ENCODE data around the gene RAB3IL1. TPM values are rescaled to one million over a fixed set of nuclear protein-coding genes. Genes with fewer than 3 reads are reported as not detected.
A peak's percentile ranks its signal among the peaks of the same experiment; 100 is the strongest.

Gene RAB3IL1
- total RNA-seq, 2 donors from 2014 or later: 5.4 to 11.5 TPM

DNA sequence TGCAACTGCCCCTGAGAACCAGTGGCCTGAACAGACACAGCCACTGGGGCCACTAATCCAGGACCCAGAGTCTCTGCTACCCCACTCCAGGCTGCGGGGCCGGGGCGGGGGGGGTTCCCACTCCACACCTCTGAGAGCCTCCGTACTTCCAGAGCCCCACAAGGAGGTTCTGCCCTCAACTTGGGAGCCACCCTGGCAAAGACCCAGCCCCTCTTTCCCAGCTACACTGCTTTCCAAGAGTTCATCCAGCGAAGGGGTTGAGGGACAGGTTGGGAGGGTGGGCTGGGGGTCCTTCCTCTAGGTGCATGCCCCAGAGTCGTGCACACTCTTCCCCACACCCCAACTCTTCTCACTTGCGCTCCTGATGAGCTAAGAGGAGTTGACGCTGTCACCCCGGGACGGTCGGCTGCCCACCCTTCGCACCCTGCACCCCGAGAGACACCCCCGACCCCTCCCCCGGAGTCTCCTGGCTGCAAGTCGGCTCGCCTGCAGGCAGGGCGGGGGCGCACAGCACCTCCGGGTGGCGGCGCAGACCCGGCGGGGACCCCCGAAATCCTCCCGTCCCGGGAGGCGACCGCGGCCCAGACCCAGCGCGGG lies 531 bp downstream of the RAB3IL1 start:
- Histone ChIP-seq H3K4me3 (no peak overlapping the region), H3K4me1 (peaks cover 7% of the 10 kb centered on the region), H3K36me3 (replicated peaks in 1 of 2; ENCODE audit: insufficient read depth in 1 of 2, low read depth in 2 of 2) (no peaks in the 10 kb centered on the region), H3K27ac (peak overlapping the region in 2 of 4 donors; percentile 21 to 34), H3K9me3 (no peaks in the 10 kb centered on the region), H3K27me3 (no peaks in the 10 kb centered on the region)
- DNase-seq: no peak
- intact Hi-C loops (cut with DNase I): no loop called here
- WGBS, 2 donors: 0 to 9% methylated on average over 1 to 29 of the region's 32 CpGs
- no peak for ATAC-seq
- TF ChIP-seq POLR2A (IDR thresholded peaks at IDR 0.05): no peak
- TF ChIP-seq, protein P1, sequence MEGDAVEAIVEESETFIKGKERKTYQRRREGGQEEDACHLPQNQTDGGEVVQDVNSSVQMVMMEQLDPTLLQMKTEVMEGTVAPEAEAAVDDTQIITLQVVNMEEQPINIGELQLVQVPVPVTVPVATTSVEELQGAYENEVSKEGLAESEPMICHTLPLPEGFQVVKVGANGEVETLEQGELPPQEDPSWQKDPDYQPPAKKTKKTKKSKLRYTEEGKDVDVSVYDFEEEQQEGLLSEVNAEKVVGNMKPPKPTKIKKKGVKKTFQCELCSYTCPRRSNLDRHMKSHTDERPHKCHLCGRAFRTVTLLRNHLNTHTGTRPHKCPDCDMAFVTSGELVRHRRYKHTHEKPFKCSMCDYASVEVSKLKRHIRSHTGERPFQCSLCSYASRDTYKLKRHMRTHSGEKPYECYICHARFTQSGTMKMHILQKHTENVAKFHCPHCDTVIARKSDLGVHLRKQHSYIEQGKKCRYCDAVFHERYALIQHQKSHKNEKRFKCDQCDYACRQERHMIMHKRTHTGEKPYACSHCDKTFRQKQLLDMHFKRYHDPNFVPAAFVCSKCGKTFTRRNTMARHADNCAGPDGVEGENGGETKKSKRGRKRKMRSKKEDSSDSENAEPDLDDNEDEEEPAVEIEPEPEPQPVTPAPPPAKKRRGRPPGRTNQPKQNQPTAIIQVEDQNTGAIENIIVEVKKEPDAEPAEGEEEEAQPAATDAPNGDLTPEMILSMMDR (IDR thresholded peaks at IDR 0.05): no peak

DNA sequence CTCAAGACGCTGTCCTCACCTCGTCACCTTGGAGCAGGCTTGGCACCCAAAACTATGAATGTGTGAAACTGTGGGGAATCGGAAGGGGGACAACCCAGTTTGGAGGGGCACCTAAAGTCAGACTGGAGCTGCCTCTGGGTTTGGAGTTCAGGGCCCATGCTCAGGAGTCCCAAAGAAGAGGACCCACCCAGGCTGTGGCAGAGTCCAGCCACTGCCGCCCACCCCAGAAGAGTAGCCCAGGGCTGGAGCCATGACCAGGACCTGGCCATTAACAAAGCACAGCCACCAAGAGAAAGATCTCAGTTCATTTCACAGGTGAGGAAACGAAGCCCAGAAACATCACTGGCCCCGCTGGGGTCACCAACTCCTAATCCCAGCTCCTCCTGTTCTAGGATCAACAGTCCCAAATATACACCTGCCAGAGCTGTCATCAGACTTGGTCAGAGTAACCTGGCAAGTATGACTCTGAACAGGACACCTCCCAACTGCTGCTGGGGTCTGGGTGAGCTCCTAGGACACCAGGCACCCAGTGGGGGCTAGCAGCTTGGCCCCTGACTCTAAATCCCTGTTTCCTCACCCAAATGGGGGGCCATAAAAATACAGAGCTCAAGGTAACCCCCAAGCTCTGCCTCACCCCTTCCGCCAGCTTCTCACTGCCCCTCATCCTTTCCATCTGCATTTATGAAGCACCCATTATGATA lies 2.7 kb downstream of the RAB3IL1 start:
- TF ChIP-seq, protein P1 (IDR thresholded peaks at IDR 0.05): no peak
- TF ChIP-seq POLR2A (IDR thresholded peaks at IDR 0.05): no peak
- Histone ChIP-seq H3K27me3 (no peaks in the 10 kb centered on the region), H3K9me3 (no peaks in the 10 kb centered on the region), H3K36me3 (replicated peaks in 1 of 2; ENCODE audit: insufficient read depth in 1 of 2, low read depth in 2 of 2) (no peaks in the 10 kb centered on the region), H3K27ac (no peak overlapping the region), H3K4me3 (no peak overlapping the region), H3K4me1 (peaks cover 7% of the 10 kb centered on the region)
- intact Hi-C loops (cut with DNase I): no loop called here
- no peak for DNase-seq
- no peak for ATAC-seq
- 70 to 81% methylated on average over 3 to 7 of the region's 7 CpGs for WGBS, 2 donors

DNA sequence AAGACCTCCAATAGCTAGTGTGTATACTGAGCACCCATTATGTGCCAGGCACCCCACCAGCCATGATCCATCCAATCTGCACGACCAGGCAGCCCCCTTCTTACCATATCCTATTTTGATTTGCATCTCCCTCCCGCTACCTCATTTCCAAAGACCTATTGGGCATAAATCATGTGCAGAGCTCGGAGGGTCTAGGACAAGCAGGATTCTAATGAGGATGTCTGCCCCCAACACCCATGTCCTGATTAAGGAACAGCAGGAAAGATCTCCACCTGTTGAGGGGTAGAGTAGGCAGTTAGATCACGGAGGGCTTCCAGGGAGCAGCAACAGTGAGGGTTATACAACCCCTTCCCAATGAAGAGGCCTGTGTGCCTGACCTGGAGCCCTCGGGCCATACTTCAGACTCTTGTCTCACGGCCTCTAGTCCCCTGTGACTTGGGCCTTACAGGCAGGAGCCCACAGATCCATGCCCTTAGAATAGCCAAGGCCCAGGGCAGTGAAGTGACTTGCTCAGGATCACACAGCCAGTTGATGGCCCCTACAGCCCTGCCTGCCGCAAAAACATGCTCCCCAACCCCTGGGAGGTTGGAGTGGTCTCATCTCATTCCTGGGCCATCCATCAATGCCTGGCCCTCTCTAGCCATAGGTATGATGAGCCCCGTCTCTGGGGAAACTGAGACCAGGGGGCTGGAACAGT lies 3.5 kb downstream of the RAB3IL1 start:
- no peak for TF ChIP-seq POLR2A (IDR thresholded peaks at IDR 0.05)
- TF ChIP-seq, protein P1 (IDR thresholded peaks at IDR 0.05): no peak
- DNase-seq: no peak
- intact Hi-C loops (cut with DNase I): no loop called here
- Histone ChIP-seq H3K27me3 (no peaks in the 10 kb centered on the region), H3K36me3 (replicated peaks in 1 of 2; ENCODE audit: insufficient read depth in 1 of 2, low read depth in 2 of 2) (no peaks in the 10 kb centered on the region), H3K4me3 (no peak overlapping the region), H3K9me3 (no peaks in the 10 kb centered on the region), H3K4me1 (peaks cover 7% of the 10 kb centered on the region), H3K27ac (no peak overlapping the region)
- 75 to 81% methylated on average over 5 to 8 of the region's 8 CpGs for WGBS, 2 donors
- ATAC-seq: no peak

DNA sequence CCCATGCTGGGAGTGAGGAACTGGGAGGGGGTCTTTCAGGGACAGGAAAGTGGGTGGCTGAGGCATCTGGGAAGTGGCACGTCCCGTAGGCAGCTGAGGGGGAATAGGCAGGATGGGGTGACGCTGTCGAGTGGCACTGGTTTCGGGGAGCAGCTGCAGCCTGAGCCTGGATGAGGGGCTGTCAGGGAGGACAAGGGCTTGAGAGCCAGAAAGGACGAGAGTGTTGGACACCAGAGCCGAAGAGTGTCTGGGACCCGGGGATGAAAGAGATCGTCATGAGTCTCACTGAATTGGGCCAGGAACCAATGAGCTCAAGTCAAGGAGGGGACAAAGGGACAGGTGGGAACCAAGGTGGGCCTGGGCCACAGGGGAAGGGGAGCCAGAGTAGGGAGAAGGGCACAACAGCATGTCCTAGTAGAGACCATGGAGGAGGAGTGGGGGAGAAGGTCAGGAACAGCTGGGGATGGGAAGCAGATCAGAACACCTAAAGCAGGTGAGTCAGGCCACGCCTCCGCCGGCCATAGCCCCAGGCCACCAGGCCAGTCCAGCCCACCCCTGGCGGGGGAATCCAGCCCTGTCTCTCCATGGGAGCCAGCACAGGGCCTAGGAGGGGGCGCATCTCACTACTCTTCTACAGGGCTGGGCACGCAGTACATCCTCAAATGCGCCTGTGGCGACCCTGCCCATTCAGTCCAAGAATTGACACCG lies 4.2 kb downstream of the RAB3IL1 start:
- no peak for DNase-seq
- Histone ChIP-seq H3K27ac (no peak overlapping the region), H3K9me3 (no peaks in the 10 kb centered on the region), H3K27me3 (no peaks in the 10 kb centered on the region), H3K4me1 (peaks cover 7% of the 10 kb centered on the region), H3K36me3 (replicated peaks in 1 of 2; ENCODE audit: insufficient read depth in 1 of 2, low read depth in 2 of 2) (no peaks in the 10 kb centered on the region), H3K4me3 (no peak overlapping the region)
- 75 to 80% methylated on average over 11 to 18 of the region's 18 CpGs for WGBS, 2 donors
- no peak for ATAC-seq
- intact Hi-C loops (cut with DNase I): no loop called here
- TF ChIP-seq, protein P1 (IDR thresholded peaks at IDR 0.05): no peak
- TF ChIP-seq POLR2A (IDR thresholded peaks at IDR 0.05): no peak

All from body of pancreas (tissue), 4 donors.